ENCODE results near the gene RERGL.
"Not testable (repeated sequence)": the region's sequence is repeated elsewhere in the genome, so short reads cannot be mapped to it uniquely, and the experiment has no call there.

Gene RERGL

GRCh38 chr12:18074001-18074400 lies 16.0 kb downstream of the RERGL start:
- ChIA-PET POLR2A (no interaction called here), CTCF (no interaction called here)
- no peak overlapping the region for H3K4me3 ChIP-seq (ENCODE audit: low read depth, low read length)
- no peak for TF ChIP-seq CTCF (IDR thresholded peaks at IDR 0.05; ENCODE audit: insufficient read depth, low read length, missing control alignments)
- DNase-seq (ENCODE audit: low read depth, low spot score) = no peak

- POLR2A ChIA-PET = no interaction called here
Measured at GRCh38 chr12:18072723-18073122, 17.3 kb downstream of the RERGL start.

GRCh38 chr12:18071336-18071735 lies 18.7 kb downstream of the RERGL start:
- no peak for DNase-seq (ENCODE audit: low read depth, low spot score)
- ChIA-PET POLR2A (no interaction called here), CTCF (no interaction called here)
- TF ChIP-seq CTCF (IDR thresholded peaks at IDR 0.05; ENCODE audit: insufficient read depth, low read length, missing control alignments) = no peak
- H3K4me3 ChIP-seq (ENCODE audit: low read depth, low read length) = no peak overlapping the region

More at GRCh38 chr12:18072723-18073122, 17.3 kb downstream of the RERGL start:
- CTCF ChIA-PET = no interaction called here
- DNase-seq (ENCODE audit: low read depth, low spot score) = no peak
- no peak for TF ChIP-seq CTCF (IDR thresholded peaks at IDR 0.05; ENCODE audit: insufficient read depth, low read length, missing control alignments)
- no peak overlapping the region for H3K4me3 ChIP-seq (ENCODE audit: low read depth, low read length)

GRCh38 chr12:18068355-18068754 lies 21.6 kb downstream of the RERGL start:
- no peak for DNase-seq (ENCODE audit: low read depth, low spot score)
- TF ChIP-seq CTCF (IDR thresholded peaks at IDR 0.05; ENCODE audit: insufficient read depth, low read length, missing control alignments) = no peak
- no peak overlapping the region for H3K4me3 ChIP-seq (ENCODE audit: low read depth, low read length)
- CTCF ChIA-PET = no interaction called here
- POLR2A ChIA-PET = no interaction called here

GRCh38 chr12:18066666-18067065 lies 23.3 kb downstream of the RERGL start:
- no peak for DNase-seq (ENCODE audit: low read depth, low spot score)
- H3K4me3 ChIP-seq (ENCODE audit: low read depth, low read length) = no peak overlapping the region
- ChIA-PET POLR2A (no interaction called here), CTCF (no interaction called here)
- no peak for TF ChIP-seq CTCF (IDR thresholded peaks at IDR 0.05; ENCODE audit: insufficient read depth, low read length, missing control alignments)

- DNase-seq (ENCODE audit: low read depth, low spot score); H3K4me3 ChIP-seq (ENCODE audit: low read depth, low read length); CTCF ChIA-PET; POLR2A ChIA-PET: not testable (repeated sequence)
Measured at GRCh38 chr12:18062867-18063266, 27.1 kb downstream of the RERGL start.

- TF ChIP-seq CTCF (IDR thresholded peaks at IDR 0.05; ENCODE audit: insufficient read depth, low read length, missing control alignments) = no peak
- CTCF ChIA-PET = no interaction called here
- DNase-seq (ENCODE audit: low read depth, low spot score) = no peak
- POLR2A ChIA-PET = no interaction called here
- no peak overlapping the region for H3K4me3 ChIP-seq (ENCODE audit: low read depth, low read length)
Measured at GRCh38 chr12:18057051-18057450, 32.9 kb downstream of the RERGL start.

Data from AG04449 (cell line).